HG02938 (cell line): ENCODE data around the gene FERD3L.
"Not testable (repeated sequence)": the region's sequence is repeated elsewhere in the genome, so short reads cannot be mapped to it uniquely, and the experiment has no call there.

Experiments used
- ATAC-seq: cut with Tn5 transposase; IDR thresholded peaks from one replicate; pipeline ENCODE4 v1.9.1; 2021; ENCODE audit warnings: mild to moderate bottlenecking, moderate library complexity; ENCODE audit not compliant: unreplicated experiment

FERD3L gene

GRCh38 chr7:19144661-19145433 lies at the start of gene FERD3L:
TSS of gene FERD3L (minus strand) at chr7:19145421. CDS start at chr7:19145362, 59 bp downstream.
- no peak for ATAC-seq

- not testable (repeated sequence) for ATAC-seq
Observed at GRCh38 chr7:19194417-19194816, 49.2 kb upstream of the FERD3L start.

GRCh38 chr7:19181634-19182033 lies 36.4 kb upstream of the FERD3L start:
- ATAC-seq = no peak

GRCh38 chr7:19178595-19178994 lies 33.4 kb upstream of the FERD3L start:
- no peak for ATAC-seq

- no peak for ATAC-seq
Observed at GRCh38 chr7:19177269-19177668, 32.0 kb upstream of the FERD3L start.

- no peak for ATAC-seq
Observed at GRCh38 chr7:19175241-19175640, 30.0 kb upstream of the FERD3L start.

- ATAC-seq = no peak
Observed at GRCh38 chr7:19161671-19162070, 16.4 kb upstream of the FERD3L start.

GRCh38 chr7:19146699-19147098 lies 1.5 kb upstream of the FERD3L start:
- ATAC-seq = no peak

- ATAC-seq = no peak
Observed at GRCh38 chr7:19145434-19146115, 354 bp upstream of the FERD3L start.

- ATAC-seq = no peak
Observed at GRCh38 chr7:19143881-19144574, 1.2 kb downstream of the FERD3L start.

GRCh38 chr7:19139706-19140327 lies 5.4 kb downstream of the FERD3L start:
- ATAC-seq = no peak

- ATAC-seq = no peak
Observed at GRCh38 chr7:19133886-19134285, 11.3 kb downstream of the FERD3L start.

GRCh38 chr7:19133390-19133789 lies 11.8 kb downstream of the FERD3L start:
- no peak for ATAC-seq

GRCh38 chr7:19128856-19129255 lies 16.4 kb downstream of the FERD3L start:
- ATAC-seq = no peak

- no peak for ATAC-seq
Observed at GRCh38 chr7:19121977-19122588, 23.1 kb downstream of the FERD3L start.

GRCh38 chr7:19119870-19120486 lies 25.2 kb downstream of the FERD3L start:
- no peak for ATAC-seq

- ATAC-seq = no peak
Observed at GRCh38 chr7:19119372-19119771, 25.8 kb downstream of the FERD3L start.

GRCh38 chr7:19118636-19119371 lies 26.4 kb downstream of the FERD3L start:
- ATAC-seq = no peak

- ATAC-seq = no peak
Observed at GRCh38 chr7:19117870-19118608, 27.2 kb downstream of the FERD3L start.
